A549 (cell line): Measurements from ENCODE around the gene CHD6. TPM values are rescaled to one million over a fixed set of nuclear protein-coding genes. Genes with fewer than 3 reads are reported as not detected.

Experiments
- ATAC-seq, 2 experiments: fragments of 200-7000 bp in 1 of 2; fragments of >200 bp in 1 of 2; cut with Nextera tagmentation in 1 of 2; cut with Tn5 transposase in 1 of 2; 3 replicates each; pipeline versions ENCODE4 v1.8.0 to v1.9.1; 2018 to 2020; ENCODE audit warnings: mild to moderate bottlenecking in 1 of 2, moderate library complexity in 1 of 2
- CTCF ChIA-PET: fragments of 300-600 bp; sonication (Branson Sonifier 250); formaldehyde crosslinking; extraction: SDS; loops from one replicate; lab custom pipeline; 2021; ENCODE audit warnings: antibody characterized with exemption, inconsistent platforms; lab: Yijun Ruan, JAX
- POLR2A ChIA-PET: fragments of 350-600 bp; formaldehyde crosslinking; extraction: SDS; loops from one replicate; lab custom pipeline; 2021; ENCODE audit warnings: antibody characterized with exemption, inconsistent platforms; lab: Yijun Ruan, JAX
- DNase-seq, 2 experiments: peaks; one replicate each; pipeline versions ENCODE4 v3.0.0 to v3.0.0-alpha.2; 2011 to 2016; ENCODE audit warnings: low read depth in 1 of 2, low spot score in 1 of 2
- FAIRE-seq: peaks from 2 replicates; lab custom pipeline; 2011; peaks lifted over from hg19 to GRCh38; lab: Jason Lieb, UNC
- H3K27ac ChIP-seq, 2 experiments: fragments of >200 bp; sonication (Bioruptor Twin); formaldehyde crosslinking; 3 replicates each; pipeline ENCODE4 v1.5.1; 2016 to 2017
- H3K4me1 ChIP-seq: fragments of >200 bp; sonication (Bioruptor Twin); formaldehyde crosslinking; 3 replicates; pipeline ENCODE4 v1.6.1; 2016
- H3K4me2 ChIP-seq: fragments of >200 bp; sonication (Bioruptor Twin); formaldehyde crosslinking; 3 replicates; pipeline ENCODE4 v1.6.1; 2016
- H3K4me3 ChIP-seq: fragments of >200 bp; sonication (Bioruptor Twin); formaldehyde crosslinking; 3 replicates; pipeline ENCODE4 v1.5.1; 2016
- H3K9me3 ChIP-seq: fragments of >200 bp; sonication (Bioruptor Twin); formaldehyde crosslinking; 3 replicates; pipeline ENCODE4 v1.6.1; 2016
- BCL3 ChIP-seq: fragments of >200 bp; sonication (Bioruptor Twin); formaldehyde crosslinking; IDR thresholded peaks from 3 replicates; pipeline ENCODE4 v1.6.1; 2016
- CEBPB ChIP-seq, 2 experiments: fragments of >200 bp in 1 of 2; sonication (Bioruptor Twin) in 1 of 2; formaldehyde crosslinking in 1 of 2; IDR thresholded peaks; 2 replicates each; pipeline ENCODE4 v1.6.1; 2012 to 2016
- CHD2 ChIP-seq: fragments of 150-350 bp; IDR thresholded peaks from 2 replicates; pipeline ENCODE4 v1.6.1; 2014; ENCODE audit warnings: low read length; ENCODE audit not compliant: partially characterized antibody
- FOSB ChIP-seq: fragments of 250-450 bp; sonication (Bioruptor Pico); IDR thresholded peaks from 2 replicates; pipeline ENCODE4 v1.5.0; 2020; ENCODE audit warnings: mild to moderate bottlenecking, moderate library complexity
- FOXS1 ChIP-seq: fragments of 250-450 bp; sonication (Bioruptor Pico); IDR thresholded peaks from 2 replicates; pipeline ENCODE4 v1.5.0; 2020; ENCODE audit warnings: mild to moderate bottlenecking, moderate library complexity
- HOXB13 ChIP-seq: fragments of 250-450 bp; sonication (Bioruptor Pico); IDR thresholded peaks from 2 replicates; pipeline ENCODE4 v1.5.0; 2020; ENCODE audit warnings: low read depth, mild to moderate bottlenecking, moderate library complexity
- HOXB5 ChIP-seq: fragments of 250-450 bp; sonication (Bioruptor Pico); IDR thresholded peaks from 2 replicates; pipeline ENCODE4 v1.5.0; 2020; ENCODE audit warnings: mild to moderate bottlenecking, moderate library complexity
- JUN ChIP-seq, 2 experiments: fragments of >200 bp; sonication (Bioruptor Twin); formaldehyde crosslinking; IDR thresholded peaks; 2 replicates in 1 of 2; 3 replicates in 1 of 2; pipeline ENCODE4 v1.6.1; 2016 to 2017
- KDM1A ChIP-seq: fragments of 200-600 bp; sonication (generic); IDR thresholded peaks from 2 replicates; pipeline ENCODE4 v1.6.1; 2016; ENCODE audit warnings: low read depth, mild to moderate bottlenecking
- MAFK ChIP-seq: fragments of 450-650 bp; IDR thresholded peaks from 2 replicates; pipeline ENCODE4 v1.6.1; 2014; ENCODE audit not compliant: partially characterized antibody
- MAX ChIP-seq: IDR thresholded peaks from 2 replicates; pipeline ENCODE4 v1.6.1; 2012
- MAZ ChIP-seq: fragments of 150-350 bp; IDR thresholded peaks from 2 replicates; pipeline ENCODE4 v1.6.1; 2014; ENCODE audit warnings: antibody characterized with exemption, low read depth, low read length, borderline replicate concordance
- MYC ChIP-seq: IDR thresholded peaks from 2 replicates; pipeline ENCODE4 v1.6.1; 2012; ENCODE audit warnings: mild to moderate bottlenecking, inconsistent platforms, low read length, improper control_type of control experiment, borderline replicate concordance
- NFE2L2 ChIP-seq: fragments of 150-350 bp; conservative IDR thresholded peaks from 2 replicates; pipeline ENCODE4 v1.6.1; 2014; ENCODE audit warnings: low read length
- NR3C1 ChIP-seq: fragments of >200 bp; sonication (Bioruptor Twin); formaldehyde crosslinking; IDR thresholded peaks from 3 replicates; pipeline ENCODE4 v1.6.1; 2017
- PBX3 ChIP-seq: IDR thresholded peaks from 2 replicates; pipeline ENCODE4 v1.6.1; 2012
- POLR2AphosphoS2 ChIP-seq: conservative IDR thresholded peaks from 2 replicates; pipeline ENCODE4 v1.6.1; 2012; ENCODE audit warnings: low read length, improper control_type of control experiment, inconsistent platforms
- REST ChIP-seq: fragments of 200-600 bp; sonication (generic); IDR thresholded peaks from 2 replicates; pipeline ENCODE4 v1.6.1; 2016; ENCODE audit warnings: antibody characterized with exemption, mild to moderate bottlenecking, moderate library complexity
- RFX5 ChIP-seq: fragments of 450-650 bp; IDR thresholded peaks from 2 replicates; pipeline ENCODE4 v1.7.1; 2014; ENCODE audit warnings: antibody characterized with exemption, mild to moderate bottlenecking, moderate library complexity
- TFCP2L1 ChIP-seq: fragments of 250-450 bp; sonication (Bioruptor Pico); IDR thresholded peaks from 2 replicates; pipeline ENCODE4 v1.5.0; 2021; ENCODE audit warnings: mild to moderate bottlenecking
- WGBS: methylation state at CpG from one replicate; pipeline ENCODE4 v1.1.6; 2017; ENCODE audit errors: missing lambda C conversion rate; 5-methylcytosine and 5-hydroxymethylcytosine counted together
- polyA plus RNA-seq, 4 experiments: library from polyadenylated mRNA; depleted of rRNA in 3 of 4; stranded (reverse); fragments of >200 nt; fragmentation: RNase III in 1 of 4; extraction: RNeasy Plus Mini Kit Qiagen cat#74134 plus additional on column Dnase treatment in 1 of 4; gene quantifications; 2 replicates in 3 of 4; 3 replicates in 1 of 4; pipeline ENCODE4 v1.2.3, GENCODE V29; 2011 to 2017

Gene CHD6
- polyA plus RNA-seq, 2 of the 4 experiments (the other 2 are of a cell fraction) = 8.2 to 22.6 TPM

GRCh38 chr20:41617059-41617901 lies 897 bp downstream of the CHD6 start:
- no peak for FAIRE-seq
- Histone ChIP-seq H3K4me3 (peak overlapping the region; percentile 98), H3K4me2 (peak overlapping the region; percentile 91), H3K4me1 (peaks cover 19% of the 10 kb centered on the region), H3K9me3 (no peaks in the 10 kb centered on the region), H3K27ac (peak overlapping the region; percentile 94 to 96)
- no peak for TF ChIP-seq PBX3
- TF ChIP-seq JUN (IDR thresholded peaks at IDR 0.05) = 0 out of 5 replicates have a peak, but pooled peaks of 1 of the 2 experiments have one; percentile 15
- peak; percentile 23 to 28 for DNase-seq
- WGBS = 6% methylated on average over 18 of the region's 35 CpGs
- CTCF ChIA-PET = interaction anchor here (1.0 to 1.5 kb wide), 3 partner anchors 8 to 17 kb away, joined by 3 to 4 read pairs (median 3); no protein-coding TSS in a partner anchor
- peak; percentile 10 to 30; a peak in 3 of 6 replicates for ATAC-seq
- POLR2A ChIA-PET = interaction anchor here (1.0 to 2.3 kb wide), 2 partner anchors 26 to 75 kb away, joined by 3 to 23 read pairs; no protein-coding TSS in a partner anchor

- no peak for ATAC-seq
- 72% methylated on average over 4 of the region's 4 CpGs for WGBS
- FAIRE-seq = no peak
- no peak overlapping the region for H3K27ac ChIP-seq
- no peak for DNase-seq
- H3K4me2 ChIP-seq = peak overlapping the region; percentile 91
- ChIA-PET POLR2A (no interaction called here), CTCF (interaction anchor here (1.5 kb wide), 1 partner anchor 18 kb away, joined by 3 read pairs; no protein-coding TSS in a partner anchor)
- peaks cover 19% of the 10 kb centered on the region for H3K4me1 ChIP-seq
- H3K4me3 ChIP-seq = no peak overlapping the region; the same call in 2 of the 3 replicates
- peak; percentile 53 to 58; a peak in 2 of 4 replicates for TF ChIP-seq CEBPB (IDR thresholded peaks at IDR 0.05)
- no peak for TF ChIP-seq PBX3
- TF ChIP-seq REST = no peak
- TF ChIP-seq KDM1A = no peak
- TF ChIP-seq FOXS1 (CRISPR knock-in tag) = no peak
- no peak for TF ChIP-seq MYC
- no peak for TF ChIP-seq POLR2AphosphoS2
- no peak for TF ChIP-seq HOXB5
- H3K9me3 ChIP-seq = no peaks in the 10 kb centered on the region
These were observed 1.9 kb downstream of the CHD6 start for GRCh38 chr20:41616228-41616627.

GRCh38 chr20:41615676-41616075 lies 2.5 kb downstream of the CHD6 start:
- Histone ChIP-seq H3K4me1 (peaks cover 19% of the 10 kb centered on the region), H3K4me3 (no peak overlapping the region), H3K4me2 (peak overlapping the region; percentile 5; the same call in 1 of the 3 replicates), H3K27ac (no peak overlapping the region), H3K9me3 (no peaks in the 10 kb centered on the region)
- CTCF ChIA-PET = no interaction called here
- POLR2A ChIA-PET = interaction anchor here (1.3 kb wide), 1 partner anchor 78 kb away, joined by 6 read pairs; no protein-coding TSS in a partner anchor
- WGBS = 76% methylated on average over 3 of the region's 3 CpGs
- TF ChIP-seq FOXS1 (CRISPR knock-in tag) (no peak), HOXB13 (CRISPR knock-in tag) (no peak), BCL3 (no peak), PBX3 (no peak), FOSB (CRISPR knock-in tag) (no peak), NFE2L2 (no peak), RFX5 (no peak), MAX (no peak), MAFK (no peak), CEBPB (IDR thresholded peaks at IDR 0.05) (no peak), CHD2 (no peak), MAZ (no peak), NR3C1 (no peak), TFCP2L1 (CRISPR knock-in tag) (no peak)
- DNase-seq (no peak), ATAC-seq (no peak), FAIRE-seq (no peak)
